NCI-H1436 (cell line): ENCODE measurements around the gene LYVE1.
"Not testable (repeated sequence)": the region's sequence is repeated elsewhere in the genome, so short reads cannot be mapped to it uniquely, and the experiment has no call there.

ENCODE experiments used
- DNase-seq: peaks from one replicate; lab custom pipeline; 2025; lab: John Stamatoyannopoulos, UW

Gene LYVE1, protein sequence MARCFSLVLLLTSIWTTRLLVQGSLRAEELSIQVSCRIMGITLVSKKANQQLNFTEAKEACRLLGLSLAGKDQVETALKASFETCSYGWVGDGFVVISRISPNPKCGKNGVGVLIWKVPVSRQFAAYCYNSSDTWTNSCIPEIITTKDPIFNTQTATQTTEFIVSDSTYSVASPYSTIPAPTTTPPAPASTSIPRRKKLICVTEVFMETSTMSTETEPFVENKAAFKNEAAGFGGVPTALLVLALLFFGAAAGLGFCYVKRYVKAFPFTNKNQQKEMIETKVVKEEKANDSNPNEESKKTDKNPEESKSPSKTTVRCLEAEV

DNA sequence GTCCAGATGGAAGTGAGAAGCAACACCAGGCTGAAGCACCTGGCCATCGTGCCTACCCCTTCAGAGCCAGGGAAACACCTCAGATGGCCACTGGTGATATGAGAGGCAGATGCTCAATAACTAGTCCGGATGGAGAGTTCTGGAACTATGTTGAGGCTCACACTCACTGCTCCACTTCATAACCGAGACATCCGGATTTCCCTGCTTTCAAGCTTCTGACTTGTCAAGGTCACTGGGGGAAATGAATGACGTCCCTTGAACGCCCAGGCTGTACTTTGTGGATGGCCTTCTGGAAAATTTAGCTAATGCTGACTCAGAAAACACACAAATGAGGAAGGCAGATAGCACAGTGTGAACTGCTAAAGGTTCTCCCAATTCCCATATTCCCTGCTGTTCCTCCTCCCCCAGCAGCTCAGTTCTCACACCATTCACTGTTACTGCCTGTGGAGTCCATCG, at the start of gene LYVE1:
LYVE1 (minus strand) TSS at position 180 of the 456 bp plus-strand sequence; CDS start at position 47, 133 bp downstream.
- no peak for DNase-seq

DNA sequence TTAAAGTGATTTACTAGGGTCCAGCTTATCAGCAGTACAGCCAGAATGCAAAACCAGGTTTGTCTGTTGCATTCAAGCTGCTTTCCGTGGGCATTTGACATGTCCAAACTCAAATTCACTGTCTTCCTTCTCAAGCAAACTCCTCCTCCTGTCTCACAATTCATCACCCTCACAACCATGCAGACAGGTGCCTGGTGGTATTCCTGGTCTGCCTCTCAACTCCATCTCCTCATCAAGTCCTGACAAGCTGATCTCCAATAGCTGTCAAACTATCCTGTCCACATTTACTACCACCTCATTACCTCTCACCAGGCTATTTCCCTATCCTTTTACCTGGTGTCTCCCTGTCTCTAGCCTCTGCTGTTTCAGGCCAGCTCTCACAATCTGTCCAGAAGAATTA, 49.1 kb upstream of the LYVE1 start:
- no peak for DNase-seq

DNA sequence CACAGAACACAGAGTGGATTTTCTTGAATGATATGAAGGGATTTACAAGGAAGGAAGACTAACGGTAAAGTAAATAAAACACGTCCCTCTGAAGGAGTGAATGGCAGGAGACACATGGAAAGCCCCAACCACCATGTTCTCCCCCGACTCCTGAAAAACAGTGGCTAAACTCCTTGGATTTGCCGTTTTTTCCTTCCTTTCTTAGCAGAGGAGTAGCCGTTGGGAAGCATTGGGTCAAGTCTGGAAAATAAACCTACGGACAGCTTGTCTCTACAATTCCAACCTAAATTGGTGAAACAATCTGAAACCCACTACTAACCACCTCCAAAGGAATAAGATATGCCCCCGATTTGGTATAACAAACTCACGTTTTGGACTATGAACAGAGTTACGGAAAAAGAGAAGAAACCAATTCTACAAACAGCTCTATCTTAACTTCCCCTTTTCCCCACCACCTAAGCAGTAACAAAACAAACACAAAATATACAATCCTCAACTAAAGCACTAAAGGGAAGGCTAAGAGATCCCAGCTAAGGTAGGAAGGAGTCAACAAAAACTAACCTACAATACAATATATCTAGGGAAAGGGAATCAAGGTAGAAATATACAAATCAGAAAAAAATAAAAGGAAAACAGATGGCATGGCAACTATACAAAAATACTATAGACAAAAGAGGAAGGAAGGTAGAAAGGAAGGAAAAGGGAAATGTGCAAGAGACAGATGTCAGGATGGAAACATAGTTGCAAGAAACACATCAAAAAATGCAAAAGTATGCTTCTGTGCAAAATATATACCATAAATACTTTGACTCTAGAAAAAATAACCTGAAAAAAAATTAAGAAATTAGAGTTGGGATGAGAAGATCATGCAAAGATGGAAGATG, 43.8 kb upstream of the LYVE1 start:
- DNase-seq, result no peak

DNA sequence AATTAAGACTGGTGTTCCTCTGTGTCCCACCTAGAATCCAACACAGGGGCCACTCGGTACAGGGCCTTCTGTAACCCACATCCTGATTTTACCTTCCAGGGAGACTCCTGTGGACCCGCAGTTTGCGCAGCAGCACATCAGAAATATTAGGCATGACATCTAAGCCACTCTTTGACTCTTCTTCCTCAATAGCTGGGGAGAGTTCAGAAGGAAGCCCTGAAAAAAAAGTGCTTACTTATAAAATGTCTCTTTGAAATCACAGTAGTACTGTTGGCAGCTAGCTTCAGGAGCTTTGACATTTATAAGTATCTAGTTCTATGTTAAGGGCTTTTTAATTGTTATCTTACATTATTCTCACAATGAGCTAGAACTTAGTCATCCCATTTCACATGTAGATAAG, 41.2 kb upstream of the LYVE1 start:
- no peak for DNase-seq

DNA sequence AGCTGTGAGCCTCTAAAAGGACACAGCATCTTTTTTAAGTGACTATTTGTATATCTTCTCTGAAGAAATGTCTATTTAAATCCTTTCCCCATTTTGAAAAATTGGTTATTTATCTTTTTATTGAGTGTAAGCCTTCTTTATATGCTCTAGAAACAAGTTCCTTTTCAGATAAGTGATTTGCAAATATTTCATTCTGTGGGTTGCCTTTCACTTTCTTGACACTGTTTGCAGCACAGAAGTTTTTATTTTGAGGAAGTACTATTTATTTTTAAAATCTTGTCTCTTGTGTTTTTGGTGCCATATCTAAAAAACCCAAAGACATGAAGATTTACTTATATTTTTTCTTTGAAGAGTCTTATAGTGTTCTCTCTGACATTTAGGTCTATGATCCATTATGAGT, 40.1 kb upstream of the LYVE1 start:
- DNase-seq, result no peak

DNA sequence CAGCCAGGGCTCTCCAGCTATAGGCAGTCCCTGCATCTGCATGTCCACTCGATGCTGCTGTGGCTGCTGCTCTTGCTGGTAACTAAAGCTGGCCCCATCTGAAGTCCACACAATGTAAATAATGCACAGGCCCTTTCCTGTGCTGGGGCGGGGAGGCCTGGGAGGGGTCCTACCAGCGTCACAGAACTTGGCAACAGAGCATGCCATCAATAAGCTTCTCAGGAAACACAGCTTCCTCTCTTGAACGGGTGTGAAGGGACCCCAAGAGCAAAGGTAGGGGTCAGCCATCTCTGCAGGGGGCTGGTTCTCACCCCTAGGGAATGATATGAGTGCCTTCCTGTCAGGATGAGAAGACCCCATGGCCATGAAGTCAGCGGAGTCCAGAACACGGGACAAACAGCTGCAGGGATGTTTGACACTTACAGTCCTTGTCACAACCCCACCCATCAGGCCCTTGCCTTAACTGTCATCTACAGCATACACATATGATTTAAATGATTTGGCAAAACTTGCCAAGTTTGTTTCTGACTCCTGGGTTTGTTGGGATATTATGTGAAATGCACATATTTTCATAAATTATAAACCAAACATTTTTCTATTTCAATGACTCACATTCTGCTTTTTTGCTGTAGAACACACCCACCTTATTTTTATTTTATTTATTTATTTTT, 39.1 kb upstream of the LYVE1 start:
- DNase-seq, result no peak

DNA sequence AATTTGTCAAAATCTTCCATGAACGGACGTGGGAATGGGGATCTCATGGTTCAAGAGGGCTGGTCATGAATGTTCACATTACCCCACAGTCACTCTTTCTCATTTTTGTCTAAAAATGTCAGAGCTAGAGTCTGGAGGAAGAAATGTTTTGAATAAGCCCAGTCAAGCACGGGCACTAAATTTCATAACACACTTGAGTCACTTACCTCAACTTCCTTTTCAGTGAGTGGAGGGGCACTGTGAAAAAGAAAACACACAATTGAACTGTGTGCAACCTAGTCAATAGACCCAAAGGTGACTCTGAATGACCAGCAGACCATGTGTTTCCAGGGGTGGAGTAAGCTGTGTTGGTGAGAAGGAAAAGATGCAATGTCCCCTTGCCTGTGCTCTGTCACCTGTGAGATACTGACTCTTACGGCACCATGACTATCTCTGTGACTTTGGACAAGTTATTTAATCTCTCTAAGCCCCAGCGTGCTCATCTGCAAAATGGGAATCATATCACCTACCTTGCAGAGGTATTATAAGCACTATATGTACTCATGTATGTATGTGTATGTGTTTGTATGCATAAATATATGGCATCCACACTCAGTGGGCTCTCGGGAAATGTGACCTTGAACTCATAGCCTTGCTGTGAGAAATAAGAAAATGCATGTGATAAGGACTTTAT, 38.2 kb upstream of the LYVE1 start:
- no peak for DNase-seq

DNA sequence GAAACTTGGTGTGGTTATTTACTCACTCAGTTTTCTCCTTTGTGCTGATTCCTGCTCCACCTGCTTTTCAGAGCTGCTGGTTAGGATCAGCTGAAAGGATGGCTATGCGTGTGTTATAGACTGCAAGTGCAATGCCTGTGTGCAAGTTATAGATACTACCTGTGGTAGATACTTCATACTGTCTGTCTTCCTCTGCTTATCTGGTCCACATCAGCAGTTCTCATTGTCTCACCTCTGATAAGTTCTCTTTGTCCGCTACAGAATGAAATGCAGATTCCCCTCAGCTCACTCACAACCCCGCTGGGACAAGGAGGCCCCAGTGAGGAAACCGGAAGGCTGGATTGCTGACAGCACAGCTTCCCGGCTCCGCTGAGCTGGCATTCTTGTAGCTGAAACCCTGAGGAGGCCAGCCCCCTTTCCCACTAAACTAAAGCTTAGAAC, 37.5 kb upstream of the LYVE1 start:
- DNase-seq, result no peak

DNA sequence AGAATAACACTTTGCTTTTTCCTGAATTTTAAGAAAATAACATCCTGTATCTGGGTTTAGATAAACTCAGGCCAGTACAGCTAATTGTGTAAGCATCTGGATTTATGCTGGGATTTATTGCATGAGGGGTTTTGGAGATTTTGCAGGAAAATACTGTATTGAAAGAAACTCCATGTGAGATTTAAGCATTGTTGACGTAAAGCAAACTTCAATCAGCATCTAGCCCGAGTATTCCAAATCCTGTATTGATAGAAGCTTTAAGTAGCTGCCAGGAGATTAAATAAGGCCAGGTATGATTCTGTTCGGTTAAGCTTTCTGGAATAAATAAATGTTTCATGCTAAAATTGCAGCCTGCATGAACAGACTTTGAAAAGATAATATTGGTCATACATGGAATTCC, 36.3 kb upstream of the LYVE1 start:
- no peak for DNase-seq

DNA sequence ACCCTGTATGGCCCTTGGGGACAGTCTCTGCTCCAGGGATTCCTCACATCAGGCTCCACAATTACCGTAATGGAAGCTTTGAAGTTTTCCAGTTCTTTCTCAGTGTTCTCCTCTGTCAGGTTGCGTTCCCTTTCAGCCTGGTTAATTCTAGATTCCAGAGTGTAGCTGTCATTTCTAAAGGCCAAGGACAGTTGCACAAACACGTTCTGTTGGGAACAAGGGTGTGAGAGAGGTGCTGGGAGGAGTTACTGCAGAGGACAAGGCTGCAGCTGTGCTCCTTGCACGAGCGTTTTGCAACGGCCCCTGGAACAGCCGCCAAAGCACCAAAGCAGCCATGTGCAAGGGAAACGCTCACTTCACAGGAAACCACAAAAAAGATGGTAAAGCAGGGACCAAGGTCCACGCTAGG, 35.9 kb upstream of the LYVE1 start:
- DNase-seq, result no peak

DNA sequence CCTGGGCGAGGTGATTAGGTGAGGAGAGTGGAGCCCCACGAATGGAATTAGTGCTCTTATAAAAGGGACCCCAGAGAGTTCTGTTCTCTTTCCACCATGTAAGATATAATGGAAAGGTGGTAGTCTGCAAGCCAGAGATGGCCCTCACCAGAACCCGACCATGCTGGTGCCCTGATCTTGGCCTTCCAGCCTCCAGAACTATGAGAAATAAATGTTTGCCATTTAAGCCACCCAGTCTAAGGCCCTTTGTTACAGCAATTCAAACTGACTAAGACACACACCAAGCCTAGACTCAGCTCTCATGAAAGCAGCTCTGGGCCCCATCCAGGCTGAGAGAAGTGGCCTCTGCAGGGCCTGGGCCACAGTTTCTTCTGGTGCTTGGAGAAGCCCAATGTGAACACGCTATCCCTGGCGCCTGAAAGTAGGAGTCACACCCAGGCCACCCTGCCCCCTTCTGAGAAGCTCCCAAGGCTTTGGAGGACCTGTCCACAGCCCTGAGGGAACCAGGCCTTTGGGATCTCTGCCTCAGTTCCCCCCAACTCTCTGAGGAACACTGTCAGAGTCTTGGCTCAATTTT, 35.3 kb upstream of the LYVE1 start:
- DNase-seq, result no peak

DNA sequence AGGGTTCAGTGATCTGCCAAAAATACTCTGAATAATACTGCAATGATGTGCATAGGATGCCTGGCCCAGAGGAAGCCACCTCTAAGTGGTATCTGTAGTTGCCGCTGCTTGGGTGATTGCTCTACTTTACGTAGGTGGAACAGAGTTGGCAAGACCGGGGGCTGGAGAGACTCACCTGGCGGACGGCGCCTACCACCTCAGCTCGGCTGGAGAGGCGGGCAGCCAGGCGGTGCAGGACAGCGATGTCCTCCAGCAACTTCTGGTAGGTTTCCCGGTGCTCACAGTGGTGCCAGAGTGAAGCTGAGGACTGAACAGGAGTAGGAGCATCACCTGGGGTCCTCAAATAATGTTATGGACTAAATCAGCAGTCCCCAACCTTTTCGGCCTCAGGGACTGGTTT, 34.5 kb upstream of the LYVE1 start:
- DNase-seq, result no peak

DNA sequence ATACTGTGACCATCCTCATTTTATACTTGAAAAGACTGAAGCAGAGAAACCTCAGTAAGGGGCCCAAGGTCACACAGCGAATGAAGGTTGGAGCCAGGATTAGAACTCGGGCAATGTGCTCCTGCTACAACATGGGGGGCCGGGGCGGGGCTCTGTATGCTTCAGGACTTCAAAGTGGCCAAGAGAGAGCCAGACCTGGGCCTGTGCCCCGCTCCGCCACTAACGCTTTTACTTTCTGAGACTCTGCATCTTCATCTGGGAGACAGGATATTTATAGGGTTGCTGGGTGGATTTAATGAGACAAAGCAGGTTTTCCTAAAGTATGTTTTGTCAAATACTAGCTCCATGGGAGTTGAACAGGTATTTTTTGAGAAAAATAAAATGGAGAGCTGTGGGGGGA, 33.9 kb upstream of the LYVE1 start:
- DNase-seq, result no peak

DNA sequence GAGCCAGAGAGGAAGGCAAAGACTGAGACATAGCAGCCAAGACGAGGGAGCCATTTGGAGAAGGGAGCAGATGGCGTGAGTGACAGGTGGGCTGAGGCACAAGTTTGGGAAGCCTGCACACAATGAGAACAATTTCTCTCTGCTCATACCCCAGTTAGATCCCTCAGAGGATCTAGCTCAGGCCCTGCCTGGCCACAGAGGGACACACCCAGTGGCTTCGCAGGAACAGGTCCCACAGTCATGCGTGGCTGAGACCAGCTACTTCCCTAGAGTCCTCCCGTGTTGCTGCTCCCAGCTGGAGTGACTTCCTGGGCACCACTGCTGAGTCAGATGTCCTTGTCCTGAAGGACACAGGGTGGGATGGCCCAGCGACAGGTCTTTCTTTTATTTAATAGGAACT, 33.4 kb upstream of the LYVE1 start:
- no peak for DNase-seq

DNA sequence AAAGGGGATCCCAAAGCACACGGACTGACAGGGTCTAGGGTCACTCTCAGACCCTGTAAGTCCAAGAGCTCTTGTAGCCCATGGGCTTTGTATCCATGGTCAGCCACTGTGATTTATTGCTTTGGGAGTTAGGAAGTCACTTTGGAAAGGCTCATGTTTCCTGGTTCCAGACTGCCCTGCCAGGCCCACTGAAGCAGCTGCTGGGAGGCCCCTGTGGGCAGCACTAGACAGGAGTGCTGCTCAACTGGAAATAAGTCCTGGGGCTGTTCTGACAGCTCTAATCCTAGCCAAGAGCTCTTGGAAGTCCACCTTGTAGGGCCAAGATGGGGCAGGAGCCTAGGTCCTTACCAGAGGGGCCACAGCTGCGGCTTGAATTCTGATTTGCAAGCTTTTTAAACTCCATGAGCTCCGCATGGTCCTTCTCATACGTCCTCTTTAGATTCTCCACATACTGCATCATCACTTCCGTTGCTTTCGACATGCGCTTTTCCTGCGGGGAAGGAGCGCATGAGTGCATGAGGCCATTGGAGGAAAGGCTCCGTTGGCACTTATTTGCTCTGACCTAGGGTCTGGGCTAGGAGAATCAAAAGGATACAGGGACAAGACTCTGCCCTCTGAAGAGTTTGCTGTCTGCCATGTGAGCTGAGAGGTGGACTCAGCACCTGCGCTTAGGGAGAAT, 32.2 kb upstream of the LYVE1 start:
- no peak for DNase-seq

DNA sequence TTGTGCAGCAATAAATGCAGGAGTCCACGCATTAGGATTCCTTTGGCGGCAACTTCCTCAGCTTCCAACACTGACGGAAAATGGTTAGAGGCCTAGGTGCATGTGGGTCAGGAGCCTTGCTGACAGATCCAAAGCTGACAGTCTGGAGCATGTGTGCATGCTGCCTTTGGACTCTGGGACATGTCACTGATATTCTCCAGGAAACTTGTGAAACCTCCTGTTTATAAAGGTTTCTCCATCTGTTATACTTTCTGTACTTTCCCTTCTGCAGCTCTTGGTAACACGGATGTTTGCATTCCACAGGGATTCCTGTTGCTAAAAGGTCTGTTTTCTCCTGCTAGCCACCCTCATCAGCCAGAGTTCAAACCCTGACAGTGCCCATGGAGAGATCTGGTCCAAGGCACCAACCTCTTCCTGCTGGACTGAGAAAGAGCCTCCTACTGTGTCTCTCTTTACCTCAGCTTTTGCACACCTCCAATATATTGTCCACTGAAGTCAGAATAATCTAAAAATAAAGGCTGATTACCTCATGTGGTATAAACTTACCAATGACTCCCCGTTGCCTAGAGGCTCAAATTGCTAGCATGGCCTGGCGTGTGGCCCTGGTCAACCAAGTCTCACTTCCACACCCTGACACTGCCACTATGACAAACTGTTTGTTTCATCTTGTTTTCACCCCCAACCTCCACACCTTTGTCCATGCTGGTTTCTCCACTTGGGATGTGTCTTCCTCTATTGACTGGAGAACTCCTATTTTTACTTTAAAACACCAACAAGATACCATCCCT, 31.1 kb upstream of the LYVE1 start:
- DNase-seq, result no peak

DNA sequence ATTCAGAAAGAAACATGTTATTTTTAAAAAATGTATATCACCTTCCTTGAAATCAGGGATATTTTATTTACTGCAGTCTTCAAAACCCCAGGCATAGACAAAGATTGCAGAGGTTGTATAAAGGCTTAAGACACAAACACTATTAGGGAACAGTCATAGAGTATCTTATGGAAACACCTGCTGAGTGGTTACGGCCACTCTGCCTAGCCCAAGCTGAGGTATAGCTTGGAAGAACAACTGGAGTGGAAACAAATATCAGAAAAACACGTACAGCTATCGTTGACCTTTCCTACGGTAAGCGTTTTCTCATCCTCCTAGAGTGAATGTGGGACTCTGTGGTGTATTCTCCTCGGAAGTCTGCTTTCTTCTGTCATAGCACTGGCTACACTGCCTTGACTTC, 30.4 kb upstream of the LYVE1 start:
- no peak for DNase-seq

DNA sequence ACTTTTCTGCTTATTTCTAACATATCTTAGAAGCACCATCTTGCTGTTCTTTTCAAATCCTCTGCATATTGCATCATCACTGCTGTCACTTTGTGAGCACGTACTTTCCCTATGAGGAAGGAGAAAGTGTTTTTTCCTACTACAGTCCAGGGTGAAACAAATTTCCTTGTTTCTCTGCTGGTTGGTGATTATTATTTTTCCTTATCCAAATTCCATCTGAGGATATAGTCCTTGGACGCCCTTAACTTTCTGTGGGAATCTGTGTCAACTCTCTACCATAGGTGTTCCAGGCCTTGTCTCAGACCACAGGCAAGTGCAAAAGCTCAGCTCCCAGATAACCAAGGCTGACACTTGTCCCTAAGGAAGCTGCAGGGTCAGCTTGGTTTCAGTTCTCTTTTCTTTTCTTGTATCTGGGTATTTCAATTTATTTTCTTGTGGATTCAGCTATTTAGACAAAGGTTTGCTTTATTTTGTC, 29.4 kb upstream of the LYVE1 start:
- DNase-seq, result no peak

DNA sequence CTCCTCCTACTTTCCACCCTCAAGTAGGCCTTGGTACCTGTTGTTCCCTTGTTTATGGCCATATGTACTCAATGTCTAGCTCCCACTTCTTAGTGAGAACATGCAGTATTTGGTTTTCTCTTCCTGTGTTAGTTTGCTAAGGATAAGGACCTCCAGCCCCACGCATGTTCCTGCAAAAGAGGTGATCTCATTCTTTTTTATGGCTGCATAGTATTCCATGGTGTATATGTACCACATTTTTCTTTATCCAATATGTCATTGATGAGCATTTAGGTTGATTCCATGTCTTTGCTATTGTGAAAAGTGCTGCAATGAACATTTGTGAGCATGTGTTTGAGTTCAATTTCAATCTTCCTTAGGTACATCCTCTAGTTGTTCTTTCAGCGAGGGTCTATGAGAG, 27.4 kb upstream of the LYVE1 start:
- DNase-seq, result not testable (repeated sequence)

DNA sequence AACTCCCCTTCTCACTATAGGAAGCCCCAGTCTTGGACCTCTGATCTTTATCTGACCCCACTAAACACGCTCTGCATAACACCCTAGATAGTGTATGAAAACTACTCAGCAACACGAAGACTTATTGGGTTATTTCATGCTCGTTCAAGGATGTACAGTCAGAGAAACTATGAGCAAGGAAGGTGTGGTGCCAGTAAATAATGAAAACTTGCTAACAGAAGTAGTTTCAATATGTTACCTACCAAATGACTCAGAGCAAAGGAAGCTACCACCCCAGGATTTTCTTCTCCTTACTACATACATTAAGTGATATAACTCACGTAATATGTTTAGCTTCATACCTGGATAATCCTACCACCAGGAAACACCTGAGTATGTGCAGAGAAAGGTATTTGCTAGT, 25.9 kb upstream of the LYVE1 start:
- DNase-seq, result no peak
